Upper lobe of right lung (tissue), 1 donor: ENCODE data around the gene MYO7B. TPM values are rescaled to one million over a fixed set of nuclear protein-coding genes. Genes with fewer than 3 reads are reported as not detected.
A peak's percentile ranks its signal among the peaks of the same experiment; 100 is the strongest.

Source experiments
- ATAC-seq: fragments of 200-7000 bp; cut with Tn5 transposase; one replicate; pipeline ENCODE4 v1.9.1; 2020; ENCODE audit warnings: mild to moderate bottlenecking, moderate library complexity
- DNase-seq: peaks from one replicate; pipeline ENCODE4 v3.0.0-alpha.2; 2020
- H3K27ac ChIP-seq: fragments of 200-600 bp; one replicate; pipeline ENCODE4 v1.8.0; 2022
- H3K27me3 ChIP-seq: fragments of 200-600 bp; one replicate; pipeline ENCODE4 v1.8.0; 2022; ENCODE audit warnings: mild to moderate bottlenecking
- H3K36me3 ChIP-seq: fragments of 200-600 bp; one replicate; pipeline ENCODE4 v1.8.0; 2022
- H3K4me1 ChIP-seq: fragments of 200-600 bp; one replicate; pipeline ENCODE4 v1.8.0; 2022
- H3K4me3 ChIP-seq: fragments of 200-600 bp; one replicate; pipeline ENCODE4 v1.8.0; 2022; ENCODE audit warnings: mild to moderate bottlenecking
- H3K9me3 ChIP-seq: fragments of 200-600 bp; one replicate; pipeline ENCODE4 v1.8.0; 2022
- CTCF ChIP-seq: fragments of 200-600 bp; IDR thresholded peaks from one replicate; pipeline ENCODE4 v1.8.0; 2022; ENCODE audit warnings: antibody characterized with exemption
- intact Hi-C: fragments of 100-400 bp; cut with DNase I; formaldehyde crosslinking; loops from one replicate; pipeline ENCODE4 v1.11.0; 2022
- total RNA-seq: library from RNA; stranded (reverse); fragmentation: NEBNext Ultra II Directional; extraction: Animal tissue kit (Norgen Biotek cat#: 25700); gene quantifications from one replicate; pipeline ENCODE4 v1.2.1, GENCODE V29; 2021
- donor health status: DM: no; HTN: yes; CAD: no; lungs with severe emphysema.

Gene MYO7B
- total RNA-seq, 1 donor from 2014 or later = 2.2 TPM

GRCh38 chr2:127626917-127627739 lies 91.6 kb downstream of the MYO7B start:
- no peak for DNase-seq
- no peak for ATAC-seq
- Histone ChIP-seq H3K27me3 (no peaks in the 10 kb centered on the region), H3K4me1 (no peaks in the 10 kb centered on the region), H3K36me3 (no peaks in the 10 kb centered on the region), H3K9me3 (no peaks in the 10 kb centered on the region), H3K27ac (no peak overlapping the region), H3K4me3 (no peak overlapping the region)
- no peak for TF ChIP-seq CTCF
- intact Hi-C loops = no loop called here

- no peak overlapping the region for H3K4me3 ChIP-seq
- H3K4me1 ChIP-seq = no peaks in the 10 kb centered on the region
- ATAC-seq (no peak), DNase-seq (no peak)
- H3K27ac ChIP-seq = no peak overlapping the region
- no peaks in the 10 kb centered on the region for H3K36me3 ChIP-seq
- no peaks in the 10 kb centered on the region for H3K9me3 ChIP-seq
- intact Hi-C loops = no loop called here
- H3K27me3 ChIP-seq = no peaks in the 10 kb centered on the region
- no peak for TF ChIP-seq CTCF
Measured at GRCh38 chr2:127627740-127628571, 92.5 kb downstream of the MYO7B start.

GRCh38 chr2:127628767-127629614 lies 93.5 kb downstream of the MYO7B start:
- Histone ChIP-seq H3K36me3 (no peaks in the 10 kb centered on the region), H3K4me3 (no peak overlapping the region), H3K4me1 (peaks cover 8% of the 10 kb centered on the region), H3K9me3 (no peaks in the 10 kb centered on the region), H3K27ac (no peak overlapping the region), H3K27me3 (no peaks in the 10 kb centered on the region)
- intact Hi-C loops = no loop called here
- ATAC-seq (no peak), DNase-seq (no peak)
- TF ChIP-seq CTCF = no peak

- TF ChIP-seq CTCF = no peak
- no peak for ATAC-seq
- Histone ChIP-seq H3K4me3 (no peak overlapping the region), H3K36me3 (no peaks in the 10 kb centered on the region), H3K27me3 (no peaks in the 10 kb centered on the region), H3K9me3 (no peaks in the 10 kb centered on the region), H3K4me1 (peaks cover 9% of the 10 kb centered on the region), H3K27ac (no peak overlapping the region)
- no peak for DNase-seq
- intact Hi-C loops = no loop called here
Measured at GRCh38 chr2:127629637-127630036, 94.2 kb downstream of the MYO7B start.

GRCh38 chr2:127630096-127630863 lies 94.8 kb downstream of the MYO7B start:
- H3K27ac ChIP-seq = no peak overlapping the region
- no peak overlapping the region for H3K4me3 ChIP-seq
- no peaks in the 10 kb centered on the region for H3K36me3 ChIP-seq
- no peak for DNase-seq
- TF ChIP-seq CTCF = no peak
- peaks cover 9% of the 10 kb centered on the region for H3K4me1 ChIP-seq
- intact Hi-C loops = no loop called here
- H3K27me3 ChIP-seq = no peaks in the 10 kb centered on the region
- peak; percentile 20 for ATAC-seq
- H3K9me3 ChIP-seq = no peaks in the 10 kb centered on the region
